ENCODE measurements around the gene MFAP5. TPM values are rescaled to one million over a fixed set of nuclear protein-coding genes. Genes with fewer than 3 reads are reported as not detected.

MFAP5 gene
- polyA plus RNA-seq, 1 donor from 2014 or later: not detected

DNA sequence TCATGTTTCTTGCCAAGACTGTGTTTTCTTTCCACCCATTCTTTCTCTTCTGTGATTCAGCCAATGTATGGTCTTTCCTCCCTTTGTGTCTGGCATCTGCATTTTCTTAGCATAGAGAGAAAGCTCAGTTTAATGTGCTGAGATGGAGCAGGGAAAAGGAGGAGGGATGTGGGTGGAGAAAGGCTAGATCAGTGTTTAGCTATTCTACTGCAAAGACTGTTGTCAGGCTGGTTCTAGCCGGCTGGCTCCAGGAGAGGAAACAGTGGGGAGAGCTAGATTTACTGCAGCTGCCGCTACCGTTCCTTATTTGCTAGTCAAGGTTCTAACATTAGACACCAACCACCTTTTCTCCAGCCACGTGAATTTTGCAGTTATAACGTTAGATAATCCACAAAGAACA is 29.9 kb upstream of the MFAP5 start:
- Histone ChIP-seq H3K9me2 (ENCODE audit: insufficient read depth, low read length) (no peaks in the 10 kb centered on the region), H3K79me2 (replicated peaks; ENCODE audit: insufficient read depth, low read length) (peaks cover 10% of the 10 kb centered on the region), H3K9ac (ENCODE audit: low read length) (peak overlapping the region; percentile 75), H3K27me3 (ENCODE audit: insufficient read depth, low read depth, low read length) (no peaks in the 10 kb centered on the region), H3K27ac (ENCODE audit: low read length) (peak overlapping the region; percentile 99), H3K36me3 (ENCODE audit: insufficient read depth, low read length) (no peaks in the 10 kb centered on the region), H3K4me3 (ENCODE audit: low read length) (peak overlapping the region; percentile 56), H3K4me2 (ENCODE audit: low read length) (peak overlapping the region; percentile 78), H3F3A (ENCODE audit: insufficient read depth, low read length, poor library complexity, severe bottlenecking) (peaks cover 23% of the 10 kb centered on the region), H4K20me1 (ENCODE audit: insufficient read depth) (no peaks in the 10 kb centered on the region), H2AFZ (ENCODE audit: low read depth, low read length) (peak overlapping the region; percentile 72), H3K9me3 (ENCODE audit: low read length) (no peaks in the 10 kb centered on the region)
- TF ChIP-seq, protein P1, sequence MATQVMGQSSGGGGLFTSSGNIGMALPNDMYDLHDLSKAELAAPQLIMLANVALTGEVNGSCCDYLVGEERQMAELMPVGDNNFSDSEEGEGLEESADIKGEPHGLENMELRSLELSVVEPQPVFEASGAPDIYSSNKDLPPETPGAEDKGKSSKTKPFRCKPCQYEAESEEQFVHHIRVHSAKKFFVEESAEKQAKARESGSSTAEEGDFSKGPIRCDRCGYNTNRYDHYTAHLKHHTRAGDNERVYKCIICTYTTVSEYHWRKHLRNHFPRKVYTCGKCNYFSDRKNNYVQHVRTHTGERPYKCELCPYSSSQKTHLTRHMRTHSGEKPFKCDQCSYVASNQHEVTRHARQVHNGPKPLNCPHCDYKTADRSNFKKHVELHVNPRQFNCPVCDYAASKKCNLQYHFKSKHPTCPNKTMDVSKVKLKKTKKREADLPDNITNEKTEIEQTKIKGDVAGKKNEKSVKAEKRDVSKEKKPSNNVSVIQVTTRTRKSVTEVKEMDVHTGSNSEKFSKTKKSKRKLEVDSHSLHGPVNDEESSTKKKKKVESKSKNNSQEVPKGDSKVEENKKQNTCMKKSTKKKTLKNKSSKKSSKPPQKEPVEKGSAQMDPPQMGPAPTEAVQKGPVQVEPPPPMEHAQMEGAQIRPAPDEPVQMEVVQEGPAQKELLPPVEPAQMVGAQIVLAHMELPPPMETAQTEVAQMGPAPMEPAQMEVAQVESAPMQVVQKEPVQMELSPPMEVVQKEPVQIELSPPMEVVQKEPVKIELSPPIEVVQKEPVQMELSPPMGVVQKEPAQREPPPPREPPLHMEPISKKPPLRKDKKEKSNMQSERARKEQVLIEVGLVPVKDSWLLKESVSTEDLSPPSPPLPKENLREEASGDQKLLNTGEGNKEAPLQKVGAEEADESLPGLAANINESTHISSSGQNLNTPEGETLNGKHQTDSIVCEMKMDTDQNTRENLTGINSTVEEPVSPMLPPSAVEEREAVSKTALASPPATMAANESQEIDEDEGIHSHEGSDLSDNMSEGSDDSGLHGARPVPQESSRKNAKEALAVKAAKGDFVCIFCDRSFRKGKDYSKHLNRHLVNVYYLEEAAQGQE (IDR thresholded peaks at IDR 0.05; ENCODE audit: borderline replicate concordance): peak; percentile 81
- TF ChIP-seq TAF1 (IDR thresholded peaks at IDR 0.05; ENCODE audit: low read depth): peak; percentile 70
- TF ChIP-seq EP300 (conservative IDR thresholded peaks at IDR 0.05; ENCODE audit: poor library complexity, severe bottlenecking): peak; percentile 80
- TF ChIP-seq, protein P2, sequence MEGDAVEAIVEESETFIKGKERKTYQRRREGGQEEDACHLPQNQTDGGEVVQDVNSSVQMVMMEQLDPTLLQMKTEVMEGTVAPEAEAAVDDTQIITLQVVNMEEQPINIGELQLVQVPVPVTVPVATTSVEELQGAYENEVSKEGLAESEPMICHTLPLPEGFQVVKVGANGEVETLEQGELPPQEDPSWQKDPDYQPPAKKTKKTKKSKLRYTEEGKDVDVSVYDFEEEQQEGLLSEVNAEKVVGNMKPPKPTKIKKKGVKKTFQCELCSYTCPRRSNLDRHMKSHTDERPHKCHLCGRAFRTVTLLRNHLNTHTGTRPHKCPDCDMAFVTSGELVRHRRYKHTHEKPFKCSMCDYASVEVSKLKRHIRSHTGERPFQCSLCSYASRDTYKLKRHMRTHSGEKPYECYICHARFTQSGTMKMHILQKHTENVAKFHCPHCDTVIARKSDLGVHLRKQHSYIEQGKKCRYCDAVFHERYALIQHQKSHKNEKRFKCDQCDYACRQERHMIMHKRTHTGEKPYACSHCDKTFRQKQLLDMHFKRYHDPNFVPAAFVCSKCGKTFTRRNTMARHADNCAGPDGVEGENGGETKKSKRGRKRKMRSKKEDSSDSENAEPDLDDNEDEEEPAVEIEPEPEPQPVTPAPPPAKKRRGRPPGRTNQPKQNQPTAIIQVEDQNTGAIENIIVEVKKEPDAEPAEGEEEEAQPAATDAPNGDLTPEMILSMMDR (IDR thresholded peaks at IDR 0.05; ENCODE audit: poor library complexity, severe bottlenecking): no peak
- no peak for TF ChIP-seq EZH2 (IDR thresholded peaks at IDR 0.05; ENCODE audit: borderline replicate concordance, insufficient read depth, low read length, poor library complexity, severe bottlenecking)
- peak; percentile 92 for TF ChIP-seq POLR2AphosphoS5 (IDR thresholded peaks at IDR 0.05)
- no peak for TF ChIP-seq MXI1 (conservative IDR thresholded peaks at IDR 0.05; ENCODE audit: poor library complexity, severe bottlenecking)

DNA sequence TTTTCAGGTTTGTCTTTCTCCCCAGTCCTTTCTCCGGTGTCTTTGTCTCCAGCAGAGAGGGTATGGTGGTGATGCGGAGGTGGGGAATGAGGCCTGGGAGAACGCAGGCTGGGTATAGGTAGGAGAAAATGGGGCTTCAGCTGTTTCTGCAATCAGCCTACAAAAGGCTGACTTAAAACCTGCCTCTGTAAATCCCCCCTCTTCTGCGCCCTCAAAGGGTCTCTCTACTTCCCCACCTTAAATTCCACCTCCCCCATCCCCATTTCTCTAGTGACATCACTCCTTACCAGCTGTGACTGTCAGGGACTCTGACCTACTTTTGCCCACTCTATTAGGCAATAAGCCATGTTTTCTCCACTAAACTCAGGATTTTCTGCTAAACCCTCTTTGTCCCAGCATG is 27.1 kb upstream of the MFAP5 start:
- Histone ChIP-seq H4K20me1 (ENCODE audit: insufficient read depth) (no peaks in the 10 kb centered on the region), H3K36me3 (ENCODE audit: insufficient read depth, low read length) (no peaks in the 10 kb centered on the region), H3K27ac (ENCODE audit: low read length) (no peak overlapping the region), H3K79me2 (replicated peaks; ENCODE audit: insufficient read depth, low read length) (no peaks in the 10 kb centered on the region), H3K9me2 (ENCODE audit: insufficient read depth, low read length) (no peaks in the 10 kb centered on the region), H3K4me2 (ENCODE audit: low read length) (no peak overlapping the region), H3K9me3 (ENCODE audit: low read length) (no peaks in the 10 kb centered on the region), H2AFZ (ENCODE audit: low read depth, low read length) (peak overlapping the region; percentile 42), H3K27me3 (ENCODE audit: insufficient read depth, low read depth, low read length) (no peaks in the 10 kb centered on the region), H3K9ac (ENCODE audit: low read length) (peak overlapping the region; percentile 39), H3K4me3 (ENCODE audit: low read length) (no peak overlapping the region), H3F3A (ENCODE audit: insufficient read depth, low read length, poor library complexity, severe bottlenecking) (peaks cover 21% of the 10 kb centered on the region)
- no peak for TF ChIP-seq EZH2 (IDR thresholded peaks at IDR 0.05; ENCODE audit: borderline replicate concordance, insufficient read depth, low read length, poor library complexity, severe bottlenecking)
- no peak for TF ChIP-seq TAF1 (IDR thresholded peaks at IDR 0.05; ENCODE audit: low read depth)
- no peak for TF ChIP-seq RAD21 (conservative IDR thresholded peaks at IDR 0.05)
- TF ChIP-seq, protein P1 (IDR thresholded peaks at IDR 0.05; ENCODE audit: borderline replicate concordance): no peak
- no peak for TF ChIP-seq EP300 (conservative IDR thresholded peaks at IDR 0.05; ENCODE audit: poor library complexity, severe bottlenecking)
- no peak for TF ChIP-seq SMC3 (conservative IDR thresholded peaks at IDR 0.05; ENCODE audit: poor library complexity)
- TF ChIP-seq MXI1 (conservative IDR thresholded peaks at IDR 0.05; ENCODE audit: poor library complexity, severe bottlenecking): no peak
- TF ChIP-seq, protein P2 (IDR thresholded peaks at IDR 0.05; ENCODE audit: poor library complexity, severe bottlenecking): no peak
- no peak for TF ChIP-seq POLR2AphosphoS5 (IDR thresholded peaks at IDR 0.05)

Data from neural cell (in vitro differentiated cells).